ENCODE data around the gene NUDT3. TPM values are rescaled to one million over a fixed set of nuclear protein-coding genes. Genes with fewer than 3 reads are reported as not detected.

NUDT3 gene
- total and polyA plus RNA-seq, 9 of the 15 experiments (the other 6 are each of a cell fraction or from before 2014, with no cell fraction given) = 5.4 to 81.2 (median 56.4) TPM

DNA sequence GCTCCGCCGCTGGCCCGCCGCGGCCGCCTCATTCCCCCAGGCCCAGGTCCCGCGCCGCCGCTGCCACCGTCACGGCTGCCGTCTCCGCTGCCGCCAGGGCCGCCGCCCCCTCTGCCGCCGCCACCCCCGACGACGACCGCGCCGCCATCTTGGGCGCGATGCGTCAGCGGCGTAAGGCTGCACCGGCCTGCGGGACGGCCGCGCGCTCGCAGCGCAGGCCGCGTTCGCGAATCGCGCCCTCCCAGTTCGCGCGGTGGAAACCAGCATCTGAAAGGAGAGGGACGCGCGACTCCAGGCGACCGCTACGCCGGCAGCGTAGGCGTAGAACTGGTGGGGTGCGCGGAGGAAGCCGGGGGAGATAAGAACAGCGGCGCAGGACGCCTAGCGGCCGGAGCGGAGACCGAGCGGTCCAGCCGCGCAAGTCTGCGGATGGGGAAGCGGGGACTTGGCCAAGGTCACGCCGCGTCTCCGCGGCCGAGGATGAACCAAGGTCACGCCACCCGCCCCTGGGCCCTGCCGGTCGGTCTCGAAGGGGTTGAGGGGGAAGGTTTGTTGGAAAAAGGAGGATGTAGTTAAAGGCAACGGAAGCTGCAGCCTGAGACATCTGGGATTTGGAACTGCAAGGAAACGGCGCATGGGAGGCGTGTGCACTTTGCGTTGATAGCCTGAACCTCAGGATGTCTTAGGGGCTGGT is at the start of gene NUDT3 (continued):
- TF ChIP-seq, protein P1, sequence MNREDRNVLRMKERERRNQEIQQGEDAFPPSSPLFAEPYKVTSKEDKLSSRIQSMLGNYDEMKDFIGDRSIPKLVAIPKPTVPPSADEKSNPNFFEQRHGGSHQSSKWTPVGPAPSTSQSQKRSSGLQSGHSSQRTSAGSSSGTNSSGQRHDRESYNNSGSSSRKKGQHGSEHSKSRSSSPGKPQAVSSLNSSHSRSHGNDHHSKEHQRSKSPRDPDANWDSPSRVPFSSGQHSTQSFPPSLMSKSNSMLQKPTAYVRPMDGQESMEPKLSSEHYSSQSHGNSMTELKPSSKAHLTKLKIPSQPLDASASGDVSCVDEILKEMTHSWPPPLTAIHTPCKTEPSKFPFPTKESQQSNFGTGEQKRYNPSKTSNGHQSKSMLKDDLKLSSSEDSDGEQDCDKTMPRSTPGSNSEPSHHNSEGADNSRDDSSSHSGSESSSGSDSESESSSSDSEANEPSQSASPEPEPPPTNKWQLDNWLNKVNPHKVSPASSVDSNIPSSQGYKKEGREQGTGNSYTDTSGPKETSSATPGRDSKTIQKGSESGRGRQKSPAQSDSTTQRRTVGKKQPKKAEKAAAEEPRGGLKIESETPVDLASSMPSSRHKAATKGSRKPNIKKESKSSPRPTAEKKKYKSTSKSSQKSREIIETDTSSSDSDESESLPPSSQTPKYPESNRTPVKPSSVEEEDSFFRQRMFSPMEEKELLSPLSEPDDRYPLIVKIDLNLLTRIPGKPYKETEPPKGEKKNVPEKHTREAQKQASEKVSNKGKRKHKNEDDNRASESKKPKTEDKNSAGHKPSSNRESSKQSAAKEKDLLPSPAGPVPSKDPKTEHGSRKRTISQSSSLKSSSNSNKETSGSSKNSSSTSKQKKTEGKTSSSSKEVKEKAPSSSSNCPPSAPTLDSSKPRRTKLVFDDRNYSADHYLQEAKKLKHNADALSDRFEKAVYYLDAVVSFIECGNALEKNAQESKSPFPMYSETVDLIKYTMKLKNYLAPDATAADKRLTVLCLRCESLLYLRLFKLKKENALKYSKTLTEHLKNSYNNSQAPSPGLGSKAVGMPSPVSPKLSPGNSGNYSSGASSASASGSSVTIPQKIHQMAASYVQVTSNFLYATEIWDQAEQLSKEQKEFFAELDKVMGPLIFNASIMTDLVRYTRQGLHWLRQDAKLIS (CRISPR knock-in tag; IDR thresholded peaks at IDR 0.05) = no peak; the same call in 1 of the 2 replicates
- no peak for TF ChIP-seq FOXK2 (conservative IDR thresholded peaks at IDR 0.05 in 1 of 2, IDR thresholded peaks at IDR 0.05 in 1 of 2; ENCODE audit: low read depth in 2 of 2)
- TF ChIP-seq POLR2AphosphoS5 (IDR thresholded peaks at IDR 0.05; ENCODE audit: control insufficient read depth, insufficient read depth, low read depth, low read length) = peak; percentile 57
- peak; percentile 68 for TF ChIP-seq TARDBP (IDR thresholded peaks at IDR 0.05)
- peak; percentile 79 for TF ChIP-seq FOSL1 (tag; conservative IDR thresholded peaks at IDR 0.05)
- TF ChIP-seq, protein P2, sequence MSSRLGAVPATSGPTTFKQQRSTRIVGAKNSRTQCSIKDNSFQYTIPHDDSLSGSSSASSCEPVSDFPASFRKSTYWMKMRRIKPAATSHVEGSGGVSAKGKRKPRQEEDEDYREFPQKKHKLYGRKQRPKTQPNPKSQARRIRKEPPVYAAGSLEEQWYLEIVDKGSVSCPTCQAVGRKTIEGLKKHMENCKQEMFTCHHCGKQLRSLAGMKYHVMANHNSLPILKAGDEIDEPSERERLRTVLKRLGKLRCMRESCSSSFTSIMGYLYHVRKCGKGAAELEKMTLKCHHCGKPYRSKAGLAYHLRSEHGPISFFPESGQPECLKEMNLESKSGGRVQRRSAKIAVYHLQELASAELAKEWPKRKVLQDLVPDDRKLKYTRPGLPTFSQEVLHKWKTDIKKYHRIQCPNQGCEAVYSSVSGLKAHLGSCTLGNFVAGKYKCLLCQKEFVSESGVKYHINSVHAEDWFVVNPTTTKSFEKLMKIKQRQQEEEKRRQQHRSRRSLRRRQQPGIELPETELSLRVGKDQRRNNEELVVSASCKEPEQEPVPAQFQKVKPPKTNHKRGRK (tag; IDR thresholded peaks at IDR 0.05) = no peak
- TF ChIP-seq ZFPM2 (CRISPR knock-in tag; IDR thresholded peaks at IDR 0.05) = peak; percentile 59; the same call in 1 of the 2 replicates
- TF ChIP-seq ZC3H11A (IDR thresholded peaks at IDR 0.05; ENCODE audit: low read depth, low read length) = no peak
- TF ChIP-seq MTA3 (IDR thresholded peaks at IDR 0.05; ENCODE audit: borderline replicate concordance) = peak; percentile 89
- TF ChIP-seq, protein P3, sequence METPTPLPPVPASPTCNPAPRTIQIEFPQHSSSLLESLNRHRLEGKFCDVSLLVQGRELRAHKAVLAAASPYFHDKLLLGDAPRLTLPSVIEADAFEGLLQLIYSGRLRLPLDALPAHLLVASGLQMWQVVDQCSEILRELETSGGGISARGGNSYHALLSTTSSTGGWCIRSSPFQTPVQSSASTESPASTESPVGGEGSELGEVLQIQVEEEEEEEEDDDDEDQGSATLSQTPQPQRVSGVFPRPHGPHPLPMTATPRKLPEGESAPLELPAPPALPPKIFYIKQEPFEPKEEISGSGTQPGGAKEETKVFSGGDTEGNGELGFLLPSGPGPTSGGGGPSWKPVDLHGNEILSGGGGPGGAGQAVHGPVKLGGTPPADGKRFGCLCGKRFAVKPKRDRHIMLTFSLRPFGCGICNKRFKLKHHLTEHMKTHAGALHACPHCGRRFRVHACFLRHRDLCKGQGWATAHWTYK (CRISPR knock-in tag; IDR thresholded peaks at IDR 0.05) = no peak; the same call in 1 of the 2 replicates
- TF ChIP-seq PML (IDR thresholded peaks at IDR 0.05; ENCODE audit: low read length) = 0 out of 2 replicates have a peak, but pooled peaks have one; percentile 15
- peak; percentile 58 to 61; a peak in 2 of 4 replicates for TF ChIP-seq SIX5 (IDR thresholded peaks at IDR 0.05; ENCODE audit: borderline replicate concordance in 1 of 2, insufficient read depth in 1 of 2, low read depth in 1 of 2, low read length in 2 of 2)
- TF ChIP-seq, protein P4, sequence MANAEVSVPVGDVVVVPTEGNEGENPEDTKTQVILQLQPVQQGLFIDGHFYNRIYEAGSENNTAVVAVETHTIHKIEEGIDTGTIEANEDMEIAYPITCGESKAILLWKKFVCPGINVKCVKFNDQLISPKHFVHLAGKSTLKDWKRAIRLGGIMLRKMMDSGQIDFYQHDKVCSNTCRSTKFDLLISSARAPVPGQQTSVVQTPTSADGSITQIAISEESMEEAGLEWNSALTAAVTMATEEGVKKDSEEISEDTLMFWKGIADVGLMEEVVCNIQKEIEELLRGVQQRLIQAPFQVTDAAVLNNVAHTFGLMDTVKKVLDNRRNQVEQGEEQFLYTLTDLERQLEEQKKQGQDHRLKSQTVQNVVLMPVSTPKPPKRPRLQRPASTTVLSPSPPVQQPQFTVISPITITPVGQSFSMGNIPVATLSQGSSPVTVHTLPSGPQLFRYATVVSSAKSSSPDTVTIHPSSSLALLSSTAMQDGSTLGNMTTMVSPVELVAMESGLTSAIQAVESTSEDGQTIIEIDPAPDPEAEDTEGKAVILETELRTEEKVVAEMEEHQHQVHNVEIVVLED (CRISPR knock-in tag; IDR thresholded peaks at IDR 0.05) = peak; percentile 86
- no peak for TF ChIP-seq POLR2A (conservative IDR thresholded peaks at IDR 0.05)
- TF ChIP-seq ZNF253 (CRISPR knock-in tag; conservative IDR thresholded peaks at IDR 0.05) = no peak
- TF ChIP-seq BCL6 (CRISPR knock-in tag; IDR thresholded peaks at IDR 0.05) = no peak
- peak; percentile 68 for TF ChIP-seq SMARCE1 (IDR thresholded peaks at IDR 0.05)
- no peak for TF ChIP-seq PYGO2 (tag; IDR thresholded peaks at IDR 0.05)
- no peak for TF ChIP-seq NELFE (IDR thresholded peaks at IDR 0.05; ENCODE audit: insufficient read depth, insufficient read length)
- TF ChIP-seq EP400 (IDR thresholded peaks at IDR 0.05) = peak; percentile 86
- TF ChIP-seq CHCHD3 (CRISPR knock-in tag; IDR thresholded peaks at IDR 0.05) = no peak
- no peak for TF ChIP-seq ZNF316 (IDR thresholded peaks at IDR 0.05)
